Spleen (tissue), 7 donors: Measurements from ENCODE around the gene ANKRD17.

Source experiments
- CTCF ChIP-seq, 11 experiments: fragments of 200-600 bp in 7 of 11; fragments of 450-650 bp in 4 of 11; sonication (generic) in 4 of 11; IDR thresholded peaks in 8 of 11; conservative IDR thresholded peaks in 3 of 11; 1 replicate in 7 of 11; 2 replicates in 4 of 11; pipeline versions ENCODE4 v1.4.0 to v1.8.0; 2016 to 2021; ENCODE audit warnings: antibody characterized with exemption in 11 of 11, inconsistent platforms in 4 of 11, mild to moderate bottlenecking in 1 of 11
- POLR2A ChIP-seq, 3 donors: fragments of 450-650 bp; IDR thresholded peaks; one replicate each; pipeline ENCODE4 v1.5.1; 2017; ENCODE audit warnings: antibody characterized with exemption in 3 of 3, mild to moderate bottlenecking in 1 of 3
- POLR2AphosphoS5 ChIP-seq, 3 donors: sonication (generic); formaldehyde crosslinking; IDR thresholded peaks; one replicate each; pipeline ENCODE4 v1.5.1; 2017; ENCODE audit warnings: antibody characterized with exemption in 3 of 3
- donor health status: DM: no; HTN: no; CAD: no; lungs with moderate emphysema.
- donor health status: DM: no; HTN: no; CAD: no.
- donor health status: DM: no; HTN: no; CAD: no.

GRCh38 chr4:73069338-73070073, 189.1 kb downstream of the ANKRD17 start, which contains the start of gene COX18:
- TF ChIP-seq CTCF (IDR thresholded peaks at IDR 0.05 in 8 of 11, conservative IDR thresholded peaks at IDR 0.05 in 3 of 11) (peak in 4 of 11 experiments; percentile 10 to 36 (median 18)), POLR2A (IDR thresholded peaks at IDR 0.05) (peak; percentile 44 to 90 (median 78)), POLR2AphosphoS5 (IDR thresholded peaks at IDR 0.05) (peak; percentile 97 to 99 (median 99))
